ENCODE measurements around the gene TOMM6.
"Not testable (repeated sequence)": the region's sequence is repeated elsewhere in the genome, so short reads cannot be mapped to it uniquely, and the experiment has no call there.

TOMM6 gene

DNA sequence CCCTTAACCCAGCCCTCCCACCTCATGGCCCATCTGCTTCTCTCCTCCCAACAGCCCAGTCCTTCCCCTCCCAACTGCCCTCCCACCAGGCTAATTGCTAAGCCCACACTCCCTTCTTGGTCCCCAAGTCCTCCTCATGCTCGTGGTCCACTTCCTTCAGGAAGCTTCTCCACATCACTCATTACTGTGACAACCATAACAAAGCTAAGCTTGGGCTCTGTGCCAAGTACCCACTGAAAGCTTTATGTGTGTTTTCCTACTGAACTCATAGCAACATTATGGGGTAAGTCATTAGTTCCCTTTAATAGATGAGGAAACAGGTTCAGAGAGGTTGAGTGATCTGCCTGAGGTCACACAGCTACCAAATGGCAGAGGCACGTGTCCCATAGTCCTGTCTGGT, 24.0 kb upstream of the TOMM6 start:
- DNase-seq (ENCODE audit: low read depth) = no peak

DNA sequence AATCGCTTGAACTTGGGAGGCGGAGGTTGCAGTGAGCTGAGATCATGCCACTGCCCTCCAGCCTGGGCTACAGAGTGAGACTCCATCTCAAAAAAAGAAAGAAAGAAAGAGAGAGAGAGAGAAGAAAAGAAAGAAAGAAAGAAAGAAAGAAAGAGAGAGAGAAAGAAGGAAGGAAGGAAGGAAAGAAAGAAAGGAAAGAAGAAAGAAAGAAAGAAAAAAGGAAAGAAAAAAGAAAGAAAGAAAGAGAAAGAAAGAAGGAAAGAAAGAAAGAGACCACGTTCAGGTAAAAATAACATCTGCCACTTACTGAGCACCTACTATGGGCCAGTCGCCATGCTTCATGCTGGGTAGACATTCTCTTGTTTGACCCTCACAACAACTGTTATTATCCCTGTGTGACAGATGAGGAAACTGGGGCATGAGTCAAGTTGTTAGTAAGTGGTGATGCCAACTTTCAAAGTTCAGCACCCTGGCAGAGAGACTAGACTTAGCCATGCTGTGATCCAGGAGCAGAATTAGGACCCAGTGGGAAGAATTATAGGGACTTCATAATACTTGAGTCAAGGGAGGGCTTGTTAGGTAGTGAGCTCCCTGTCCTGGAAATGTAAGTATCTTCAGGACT, 21.3 kb upstream of the TOMM6 start:
- DNase-seq (ENCODE audit: low read depth) = not testable (repeated sequence)

DNA sequence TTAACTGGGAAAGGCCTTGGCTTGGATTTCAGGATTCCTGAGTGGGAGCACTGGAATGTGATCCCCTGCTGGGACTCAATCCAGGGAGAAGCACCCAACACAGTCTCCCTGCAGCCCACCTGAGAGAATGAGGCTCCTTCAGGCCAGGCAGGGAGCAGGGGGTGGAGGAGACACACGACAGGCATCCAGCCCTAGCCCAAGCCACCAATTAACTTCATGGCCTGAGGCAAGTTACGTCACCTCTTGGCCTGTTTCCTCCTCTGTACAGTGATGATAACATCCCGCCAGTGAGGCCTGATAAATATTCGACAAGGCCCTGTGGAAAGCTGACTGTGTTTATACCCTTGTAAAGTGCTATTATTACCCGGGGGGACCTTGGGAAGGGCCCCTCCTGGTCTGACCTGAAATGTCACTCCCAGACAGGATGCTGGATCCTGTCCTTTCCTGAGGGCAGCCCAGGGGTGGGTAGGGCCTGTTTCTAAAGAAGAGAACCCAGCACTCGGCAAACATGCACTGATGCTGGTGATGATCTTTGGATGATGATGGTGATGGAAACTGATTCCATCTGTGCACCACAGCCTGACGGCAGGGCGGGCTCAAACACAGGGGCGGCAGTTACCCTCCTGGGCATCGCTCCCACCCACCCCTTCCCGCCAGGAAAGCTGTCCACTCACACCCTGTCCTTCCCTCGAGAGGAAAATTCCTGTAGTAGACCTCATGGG, 20.2 kb upstream of the TOMM6 start:
- peak; percentile 40 for DNase-seq (ENCODE audit: low read depth)

DNA sequence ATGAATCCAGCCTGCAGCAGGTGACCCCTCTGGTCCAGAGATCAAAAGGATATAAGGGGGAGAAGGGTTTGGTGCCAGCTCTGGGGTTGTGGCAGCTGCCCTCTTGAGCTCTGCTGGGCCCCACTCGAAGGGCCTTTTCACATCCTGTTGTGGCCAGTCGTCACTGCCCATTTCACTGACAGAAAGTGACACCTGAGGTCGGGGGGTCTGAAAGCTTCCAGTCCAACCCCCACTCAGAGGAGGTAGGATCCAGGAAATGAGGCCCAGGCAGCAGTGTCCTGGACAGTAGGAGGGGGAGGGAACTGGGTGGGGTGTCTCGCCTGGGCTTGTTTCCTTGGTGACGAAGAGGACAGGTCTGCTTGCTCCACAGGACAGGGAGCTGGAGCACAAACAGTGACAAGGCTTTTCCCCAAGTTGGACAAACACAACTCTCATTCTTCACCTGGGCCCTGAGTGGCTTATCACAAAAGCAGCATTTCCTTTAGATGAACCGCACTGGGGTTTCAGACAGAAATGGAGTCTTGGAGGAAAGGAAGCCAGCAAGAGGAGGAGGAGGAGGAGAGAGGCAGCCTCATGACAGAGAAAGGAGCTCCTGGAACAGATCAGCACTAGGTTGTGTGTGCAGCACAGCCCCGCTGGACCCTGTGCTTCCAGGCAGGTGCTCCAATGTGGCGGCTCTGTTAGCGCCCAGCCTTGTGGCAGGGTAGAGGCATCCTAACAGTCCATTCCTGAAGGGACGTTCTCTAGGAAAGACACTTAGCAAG, 18.8 kb upstream of the TOMM6 start:
- no peak for DNase-seq (ENCODE audit: low read depth)

DNA sequence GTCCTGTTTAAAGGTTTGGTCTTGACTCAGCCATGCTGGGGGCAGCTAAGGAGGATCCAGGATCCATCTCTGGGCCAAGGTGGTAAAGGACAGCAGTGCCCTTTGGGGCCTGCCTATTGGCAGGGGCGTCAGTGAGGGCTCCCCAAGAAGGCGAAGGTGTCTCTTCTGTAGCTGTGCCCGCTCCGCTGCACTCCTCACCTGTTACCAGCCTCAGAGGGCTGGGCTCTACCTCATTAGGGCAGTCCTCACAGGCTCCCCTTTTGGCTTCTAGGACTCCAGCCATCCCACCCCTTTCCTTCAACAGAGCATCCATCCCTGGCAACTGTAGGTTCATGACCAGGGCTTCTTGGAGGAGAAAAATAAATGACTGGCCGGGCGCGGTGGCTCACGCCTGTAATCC, 18.1 kb upstream of the TOMM6 start:
- DNase-seq (ENCODE audit: low read depth) = no peak

DNA sequence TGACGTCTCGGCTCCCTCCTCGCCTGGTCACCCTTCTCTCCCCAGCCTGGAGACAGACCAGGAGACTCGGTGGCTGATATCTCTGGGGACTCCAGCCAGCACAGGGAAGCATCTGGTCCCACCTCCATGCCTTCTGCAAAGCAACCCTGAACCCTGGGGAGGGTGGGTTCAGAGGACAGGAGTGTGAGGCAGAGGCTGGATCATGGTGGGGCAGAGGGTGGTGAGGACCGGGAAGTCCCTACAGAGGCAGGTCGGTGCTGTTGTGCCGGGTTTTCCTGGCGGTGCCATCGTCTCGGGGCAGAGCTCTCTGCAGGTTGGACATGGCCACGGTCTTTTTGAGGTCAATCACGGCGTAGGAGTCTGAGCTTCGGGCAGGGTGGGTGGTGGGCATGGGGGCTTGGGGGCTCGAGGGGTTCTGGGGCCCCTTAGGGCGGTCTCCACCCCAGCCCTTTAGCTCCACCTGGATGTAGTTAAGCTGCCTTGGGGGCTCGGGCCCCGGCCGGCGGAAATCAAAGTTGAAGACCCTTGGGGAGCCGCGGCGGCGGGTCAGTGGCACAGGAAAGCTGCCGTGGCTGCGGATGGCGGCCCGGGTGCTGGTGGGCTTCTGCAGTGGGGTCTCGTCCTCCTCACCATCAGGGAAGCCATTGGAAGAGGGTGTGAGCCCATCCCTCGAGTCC, 17.0 kb upstream of the TOMM6 start:
- DNase-seq (ENCODE audit: low read depth) = no peak

DNA sequence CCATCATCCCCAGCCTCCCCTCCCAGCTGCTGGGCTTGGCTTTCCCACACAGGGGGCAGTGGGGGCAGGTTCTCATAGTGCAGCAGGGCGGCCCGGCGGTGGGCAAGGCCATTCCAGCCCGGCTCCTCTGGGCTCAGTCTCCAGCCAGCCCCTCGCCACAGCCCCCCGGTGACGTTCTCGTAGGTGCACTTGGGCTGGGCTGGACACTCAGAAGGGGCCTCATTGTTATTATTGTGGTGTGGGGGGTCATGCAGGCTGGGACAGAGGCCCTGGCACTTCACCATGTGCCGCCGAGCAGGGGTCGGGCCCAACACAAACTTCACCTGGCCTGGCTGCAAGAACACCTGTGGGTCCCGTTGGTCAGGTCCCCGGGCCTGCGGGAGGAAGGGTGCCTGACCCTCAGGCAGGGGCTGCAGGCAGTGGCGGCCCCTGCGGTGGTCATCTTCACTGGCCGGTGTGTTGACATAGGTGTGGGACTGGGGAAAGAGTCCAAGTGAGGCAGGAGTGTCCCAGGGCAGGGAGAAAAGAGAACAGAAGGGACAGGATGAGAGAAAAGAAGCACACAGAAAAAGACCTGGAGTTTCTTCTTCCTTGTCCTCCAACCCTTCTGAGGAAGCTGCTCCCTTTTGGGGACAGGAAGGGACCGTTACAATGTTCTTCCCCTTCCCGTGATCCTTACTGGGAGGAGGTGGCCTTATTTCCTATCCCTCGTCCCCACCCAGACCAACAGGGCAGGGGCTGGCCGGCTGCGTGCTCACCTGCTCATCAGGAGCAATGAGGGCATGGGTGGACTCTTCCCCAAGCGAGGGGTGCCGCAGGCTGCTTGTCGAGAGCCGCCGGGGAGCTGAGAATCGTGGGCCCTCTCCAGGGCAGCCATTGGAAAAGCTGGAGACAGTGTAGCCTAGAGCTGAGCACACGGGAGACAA, 16.2 kb upstream of the TOMM6 start:
- no peak for DNase-seq (ENCODE audit: low read depth)

DNA sequence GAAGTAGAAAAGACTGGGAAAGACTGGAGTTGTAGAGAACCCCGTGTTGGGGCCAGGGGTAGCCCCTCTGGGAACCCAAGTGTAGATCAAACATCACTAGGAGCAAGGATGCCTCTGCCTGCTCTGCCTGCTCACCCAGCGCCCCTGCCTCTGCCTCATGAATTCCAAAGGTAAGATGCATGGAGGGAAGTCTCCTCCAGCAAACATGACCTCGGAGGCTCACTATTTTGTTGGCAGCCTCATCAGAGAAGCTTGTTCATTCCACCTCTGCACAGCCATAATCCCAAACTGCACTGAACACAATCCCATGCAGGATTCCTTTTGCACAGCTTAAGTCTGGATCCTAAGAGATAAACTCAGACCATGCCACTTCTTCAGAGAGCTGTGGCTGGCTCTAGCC, 12.7 kb upstream of the TOMM6 start:
- DNase-seq (ENCODE audit: low read depth) = no peak

DNA sequence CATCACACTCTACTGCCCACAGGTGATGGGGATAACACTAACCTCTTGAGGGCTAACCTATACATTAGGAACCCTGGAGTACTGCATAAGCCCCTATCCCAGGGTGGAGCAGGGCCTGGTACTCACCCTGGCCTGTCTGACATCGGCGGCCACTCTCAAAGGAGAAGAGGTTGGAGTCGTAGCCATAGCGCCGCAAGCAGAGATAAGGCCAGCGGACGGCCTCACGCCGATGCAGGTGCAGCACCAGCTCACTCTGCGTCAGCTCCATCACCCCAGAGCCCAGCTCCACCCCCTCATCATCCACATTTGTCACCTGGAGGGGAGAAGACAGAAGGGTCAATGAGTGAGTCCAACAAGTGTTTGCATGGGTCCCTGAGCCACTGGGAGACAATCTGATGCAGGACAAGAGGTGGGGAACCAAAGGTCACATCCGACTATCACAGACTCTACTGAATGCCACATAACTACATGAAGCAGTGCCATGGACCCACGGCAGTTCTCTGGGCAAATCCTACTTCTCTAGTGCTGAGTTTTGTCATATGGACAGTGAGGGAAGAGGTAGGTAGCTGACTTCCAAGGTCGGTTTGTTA, 12.1 kb upstream of the TOMM6 start:
- DNase-seq (ENCODE audit: low read depth) = no peak

DNA sequence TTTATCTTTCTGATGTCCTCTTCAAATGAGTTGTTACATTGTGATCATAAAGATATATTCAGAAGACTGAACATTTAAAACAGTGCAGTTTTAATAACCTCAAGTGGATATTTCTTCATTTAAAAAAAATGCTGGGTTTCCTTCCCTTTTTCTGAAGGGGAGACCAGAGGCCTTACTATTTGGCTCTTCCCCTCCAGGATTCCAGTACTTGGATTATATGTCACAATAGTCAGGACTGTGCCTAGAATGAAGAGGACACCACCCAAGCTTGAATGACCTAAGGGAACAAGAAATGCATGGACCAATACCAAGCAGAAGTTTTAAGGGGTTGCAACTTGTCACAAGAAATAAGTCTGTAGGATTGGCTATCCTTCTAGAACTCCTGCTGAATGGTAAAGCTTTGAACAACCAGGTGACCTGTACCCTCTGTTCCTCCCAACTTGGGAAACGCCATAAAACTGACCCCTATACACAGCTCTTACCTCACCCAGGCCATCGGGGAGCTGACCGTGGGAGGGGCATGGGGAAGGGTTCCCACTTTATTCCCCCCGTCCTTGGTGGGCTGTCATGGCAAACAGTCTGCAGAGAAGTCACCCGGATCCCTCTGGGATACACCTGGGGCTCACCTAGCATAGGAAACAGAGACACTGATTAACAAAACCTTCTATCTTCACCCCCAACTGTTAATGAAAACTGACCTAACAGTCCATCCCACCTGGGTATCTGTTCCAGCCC, 9.8 kb upstream of the TOMM6 start:
- no peak for DNase-seq (ENCODE audit: low read depth)

DNA sequence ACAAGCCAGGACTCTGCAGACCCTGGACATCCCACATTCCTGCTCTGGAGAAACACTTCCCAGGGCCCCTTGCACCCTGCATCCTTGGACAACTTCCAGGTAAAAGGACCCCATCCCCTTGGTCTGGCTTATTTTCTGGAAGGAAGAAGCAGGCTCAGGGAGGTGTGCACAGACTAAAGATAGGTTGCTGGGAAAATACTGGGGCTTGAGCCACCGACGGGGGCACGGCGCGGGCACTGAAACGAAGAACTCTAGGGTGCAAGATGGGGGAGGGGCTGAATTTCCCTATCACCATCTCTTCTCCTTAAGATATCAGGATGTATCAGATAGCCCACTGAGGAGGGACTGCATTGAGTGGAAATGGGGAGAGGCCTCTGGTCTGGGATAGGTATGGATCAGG, 8.6 kb upstream of the TOMM6 start:
- DNase-seq (ENCODE audit: low read depth) = no peak

DNA sequence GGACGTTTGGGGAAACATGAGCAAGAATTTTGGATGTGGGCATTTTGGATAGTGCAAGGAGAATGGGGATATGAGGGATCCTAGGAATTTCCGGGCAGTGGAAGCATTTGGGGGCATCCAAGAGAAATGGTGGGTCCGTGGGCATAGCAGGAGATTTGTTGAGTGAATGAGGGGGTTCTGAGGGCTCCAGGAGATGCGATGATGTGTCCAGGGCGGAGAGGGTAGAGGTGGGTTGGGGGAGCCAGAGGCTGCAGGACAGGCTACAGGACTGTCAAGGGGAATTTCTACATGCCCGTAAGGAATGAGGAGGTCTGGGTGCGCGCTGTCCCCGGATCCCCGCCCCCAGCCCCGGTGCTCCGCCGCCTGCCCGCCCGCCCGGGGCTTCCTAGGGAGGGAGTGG, 8.2 kb upstream of the TOMM6 start:
- no peak for DNase-seq (ENCODE audit: low read depth)

DNA sequence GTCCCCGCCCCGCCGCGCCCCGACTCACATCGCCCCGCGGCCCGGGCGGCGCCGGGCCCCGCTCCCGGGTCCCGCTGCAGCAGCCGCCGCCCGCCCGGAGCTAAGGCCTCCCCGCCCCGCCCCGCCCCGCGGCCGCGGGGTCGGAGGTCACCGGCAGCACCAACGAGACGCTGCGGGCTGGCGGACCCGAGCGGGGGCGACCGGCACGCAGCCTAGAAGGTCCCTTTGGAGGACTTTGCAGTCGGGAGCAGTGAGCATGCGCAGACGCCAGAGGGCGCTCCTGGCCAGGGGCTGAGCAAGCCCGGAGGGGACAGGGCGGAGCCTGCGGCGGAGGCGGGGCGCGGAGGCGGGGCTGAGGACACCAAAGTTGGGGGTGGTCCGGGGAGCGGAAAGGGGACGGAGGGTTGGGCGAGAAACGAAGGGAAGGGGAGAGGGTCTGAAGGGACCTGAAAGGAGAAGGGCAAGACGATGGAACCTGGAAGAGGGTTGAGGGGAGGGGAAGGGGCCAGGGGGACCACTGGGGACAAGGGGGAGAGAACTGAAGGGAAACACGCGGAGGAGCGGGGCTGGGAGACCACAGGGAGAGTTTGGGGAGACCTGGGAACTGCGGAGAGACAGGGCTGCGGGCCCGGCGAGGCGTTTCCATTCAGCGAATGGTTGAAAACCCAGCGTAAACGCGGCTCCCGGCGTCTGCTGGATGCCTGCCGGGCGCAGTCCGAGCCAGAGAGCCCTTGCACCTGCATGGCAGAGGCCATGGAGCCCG, 7.5 kb upstream of the TOMM6 start, which contains the start of gene FRS3:
TSS of gene FRS3 (minus strand) at position 113 of the 763 bp plus-strand sequence. CDS start 2,913 bp downstream, outside the sequence.
- DNase-seq (ENCODE audit: low read depth) = peak; percentile 87

DNA sequence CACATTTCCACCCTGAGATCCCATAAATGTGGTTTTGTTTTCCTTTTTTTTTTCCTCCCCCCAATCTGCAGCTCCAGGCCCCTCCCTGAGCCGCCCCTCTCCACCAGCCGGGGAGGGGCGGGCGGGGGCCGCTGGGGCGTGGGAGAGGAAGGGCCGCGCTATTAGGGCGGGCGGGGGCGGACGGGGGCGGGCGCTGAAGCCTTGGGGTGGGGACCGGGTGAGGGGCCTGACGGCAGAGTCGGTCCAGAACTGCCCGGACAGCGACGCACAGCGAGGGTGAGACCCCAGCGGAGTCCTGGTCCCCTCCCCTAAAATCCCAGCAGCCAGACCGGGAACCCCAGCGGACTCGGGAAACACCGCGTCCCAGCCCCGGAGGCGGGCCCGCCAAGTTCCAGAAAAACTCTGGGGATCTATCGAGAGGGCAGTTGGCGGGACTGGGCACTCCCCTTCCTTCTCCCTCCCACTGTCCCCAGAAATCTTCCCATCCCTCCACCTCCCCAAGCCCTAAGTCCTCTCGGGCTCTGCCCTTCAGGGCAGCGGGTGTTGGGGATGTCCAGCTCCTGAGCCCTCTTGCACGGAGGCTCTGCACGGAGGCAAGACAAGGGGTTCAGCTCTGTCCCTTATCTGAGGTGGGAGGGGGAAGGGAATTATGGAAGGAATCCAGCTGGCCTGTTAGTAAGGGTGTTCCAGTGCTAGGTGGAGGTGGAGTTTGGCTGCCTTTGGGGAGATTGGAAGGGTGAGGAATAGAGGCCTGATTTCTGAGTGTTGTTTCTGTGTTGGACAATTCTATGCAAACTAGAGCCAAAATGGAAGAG, 6.7 kb upstream of the TOMM6 start, which contains the start of gene PRICKLE4:
TSS of gene PRICKLE4 (plus strand) at position 232 of the 815 bp plus-strand sequence. CDS start 2,692 bp downstream, outside the sequence.
- DNase-seq (ENCODE audit: low read depth) = no peak

DNA sequence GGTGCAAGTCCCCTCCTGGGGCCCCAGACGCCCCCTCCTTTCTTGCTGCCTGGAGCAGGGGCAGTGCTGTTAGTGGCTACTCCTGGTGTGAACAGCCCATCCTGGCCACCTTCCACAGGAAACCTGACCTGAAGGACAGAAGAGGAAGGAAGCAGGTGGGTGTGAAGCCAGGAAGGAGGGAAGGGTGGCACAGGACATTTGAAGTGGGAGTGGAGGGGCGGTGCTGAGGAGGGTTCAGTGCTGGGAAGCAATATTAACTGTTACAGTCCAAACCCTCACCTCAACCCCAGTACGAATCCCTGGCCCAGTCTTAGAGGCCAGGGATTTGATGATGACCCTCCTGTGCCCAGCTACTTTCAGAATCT, 6.1 kb upstream of the TOMM6 start:
- no peak for DNase-seq (ENCODE audit: low read depth)

DNA sequence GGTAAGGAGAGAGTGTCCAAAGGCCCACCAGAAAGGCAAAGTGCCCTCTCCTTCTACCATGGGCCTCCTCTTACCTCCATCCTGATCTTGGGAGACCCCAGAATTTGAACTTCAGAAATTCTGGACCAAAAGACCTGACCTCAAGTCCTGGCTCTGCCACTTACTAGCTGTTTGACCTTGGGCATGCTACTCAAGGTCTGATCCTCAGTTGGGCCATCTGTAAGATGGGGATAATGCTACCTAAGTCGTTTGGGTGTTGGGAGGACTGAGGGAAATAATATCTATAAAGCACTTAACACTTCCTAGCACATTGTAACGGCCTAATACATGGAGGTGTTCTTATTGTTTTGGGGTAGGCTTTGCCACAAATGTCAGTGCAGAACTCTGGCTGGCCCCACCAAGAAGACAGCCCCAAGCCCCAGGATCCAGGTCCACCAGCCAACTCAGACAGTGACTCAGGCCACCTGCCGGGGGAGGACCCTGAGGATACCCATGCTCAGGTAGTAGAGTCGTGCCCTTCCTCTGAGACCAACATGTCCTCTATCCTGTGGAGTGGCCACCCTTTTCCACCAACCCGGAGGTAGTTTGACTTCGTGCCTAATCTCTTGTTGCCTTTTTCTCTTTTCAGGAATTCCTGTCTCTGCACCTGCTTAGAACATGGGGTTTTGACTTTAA, 4.3 kb upstream of the TOMM6 start:
- DNase-seq (ENCODE audit: low read depth) = no peak

DNA sequence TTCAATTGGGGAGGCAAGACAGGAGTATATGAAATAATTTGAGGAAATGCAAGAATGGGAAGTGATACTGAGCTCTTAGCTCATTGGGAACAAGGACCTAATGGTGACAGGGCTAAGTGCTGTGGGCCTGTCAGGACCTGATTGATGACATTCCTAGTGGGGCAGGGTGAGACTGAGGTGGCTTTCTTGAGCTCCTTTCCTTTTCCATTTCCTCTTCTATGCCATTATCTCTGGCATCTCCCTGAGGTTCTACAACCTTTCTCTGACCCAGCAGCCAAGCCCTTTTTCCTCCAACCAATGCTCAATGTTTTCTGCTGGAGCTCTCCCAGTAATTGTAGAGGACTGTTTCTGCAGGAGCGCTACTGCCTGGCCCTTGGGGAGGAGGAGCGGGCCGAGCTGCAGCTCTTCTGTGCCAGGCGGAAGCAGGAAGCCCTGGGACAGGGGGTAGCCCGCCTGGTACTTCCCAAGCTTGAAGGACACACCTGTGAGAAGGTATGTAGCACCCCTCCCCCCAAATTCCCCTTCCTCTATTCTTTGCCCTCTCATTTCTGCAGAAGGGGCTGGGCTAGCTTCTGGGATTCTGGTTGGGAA, 2.8 kb upstream of the TOMM6 start:
- DNase-seq (ENCODE audit: low read depth) = no peak

DNA sequence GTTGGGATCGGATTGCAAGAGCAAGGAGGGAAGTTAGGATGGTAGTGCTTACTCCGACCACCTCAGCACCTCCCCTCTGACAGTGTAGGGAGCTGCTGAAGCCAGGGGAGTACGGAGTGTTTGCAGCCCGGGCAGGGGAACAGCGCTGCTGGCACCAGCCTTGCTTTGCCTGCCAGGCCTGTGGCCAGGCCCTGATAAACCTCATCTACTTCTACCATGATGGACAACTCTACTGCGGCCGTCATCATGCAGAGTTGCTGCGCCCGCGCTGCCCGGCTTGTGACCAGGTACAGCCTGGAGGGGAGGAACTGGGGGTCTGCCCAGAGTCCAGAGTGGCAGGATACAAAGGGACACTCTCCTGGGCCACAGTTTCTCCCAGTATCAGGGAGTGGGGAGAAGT, 2.2 kb upstream of the TOMM6 start:
- DNase-seq (ENCODE audit: low read depth) = no peak

All from stromal cell of bone marrow (primary cell).